A549 treated with Hydrocortisone at 1 μM for 4 hours (cell line): ENCODE data around the gene TMEM183A. TPM values are rescaled to one million over a fixed set of nuclear protein-coding genes. Genes with fewer than 3 reads are reported as not detected.

Experiments
- total RNA-seq: library from RNA; stranded (reverse); fragments of 200-300 nt; extraction: Qiagen RNA extraction; gene quantifications from 5 replicates; pipeline ENCODE4 v1.2.3, GENCODE V29; 2022

Gene TMEM183A
- total RNA-seq, result 47.6 to 51.6 TPM (median 50.0 TPM) in 5 replicates

GRCh38 chr1:203006948-203007871, at the start of gene TMEM183A:
TMEM183A (plus strand) TSS chr1:203007374; CDS start chr1:203007466, 92 bp downstream.

GRCh38 chr1:202957733-202958543, 49.2 kb upstream of the TMEM183A start, which contains the start of gene ADIPOR1:
ADIPOR1 (minus strand) TSS chr1:202958312; CDS start chr1:202951070, 7,242 bp downstream.

GRCh38 chr1:203026031-203026665, 19.0 kb downstream of the TMEM183A start, which contains the start of gene PPFIA4:
PPFIA4 (plus strand) TSS chr1:203026491; CDS start chr1:203039009, 12,518 bp downstream.

Other genes with a start within 250 kb of the TMEM183A start
- gene KDM5B, start 199.0 kb upstream of the TMEM183A start, total RNA-seq, result 12.6 to 19.2 TPM (median 15.5 TPM) in 5 replicates
- 2.6 to 4.2 TPM (median 3.8 TPM) in 5 replicates for gene PCAT6, start 196.4 kb upstream of the TMEM183A start, total RNA-seq
- gene RABIF, start 118.2 kb upstream of the TMEM183A start, total RNA-seq, result 13.6 to 15.3 TPM (median 14.6 TPM) in 5 replicates
- 16.3 to 20.8 TPM (median 18.5 TPM) in 5 replicates for gene KLHL12, start 80.1 kb upstream of the TMEM183A start, total RNA-seq
- 57.7 to 64.7 TPM (median 63.3 TPM) in 5 replicates for gene ADIPOR1, start 49.1 kb upstream of the TMEM183A start, total RNA-seq
- 20.5 to 25.2 TPM (median 22.1 TPM) in 5 replicates for gene CYB5R1, start 40.1 kb upstream of the TMEM183A start, total RNA-seq
- 0.15 to 1.0 TPM (median 0.43 TPM) in 5 replicates for gene PPFIA4, start 19.1 kb downstream of the TMEM183A start, total RNA-seq
- not detected in 5 replicates for gene MYOG, start 78.6 kb downstream of the TMEM183A start, total RNA-seq
- 0.59 to 0.90 TPM (median 0.72 TPM) in 5 replicates for gene ADORA1, start 120.4 kb downstream of the TMEM183A start, total RNA-seq
- not detected in 5 replicates for gene MYBPH, start 168.5 kb downstream of the TMEM183A start, total RNA-seq
- gene CHI3L1, start 179.3 kb downstream of the TMEM183A start, total RNA-seq, result not detected in 5 replicates
- gene CHIT1, start 222.3 kb downstream of the TMEM183A start, total RNA-seq, result not detected in 5 replicates